Activated naive CD8-positive, alpha-beta T cell treated with anti-CD3 and anti-CD28 coated beads, Interleukin-2, amount 10 ng/mL, durations not matched to agents 7 days and 5 days (primary cell): ENCODE data around the gene ANTXR1. TPM values are rescaled to one million over a fixed set of nuclear protein-coding genes. Genes with fewer than 3 reads are reported as not detected.
"Not testable (repeated sequence)": the region's sequence is repeated elsewhere in the genome, so short reads cannot be mapped to it uniquely, and the experiment has no call there.

ENCODE experiments used
- ATAC-seq: fragments of 150-1000 bp; cut with Tn5 transposase; one replicate; pipeline ENCODE4 v1.10.0; 2021; ENCODE audit warnings: low read depth, moderate library complexity
- POLR2A ChIA-PET: fragments of 350-600 bp; sonication (Branson Sonifier 250); formaldehyde crosslinking; loops from one replicate; lab custom pipeline; 2021; ENCODE audit warnings: antibody characterized with exemption; lab: Charles Lee
- DNase-seq: peaks from one replicate; pipeline ENCODE4 v3.0.0; 2021
- H3K27ac Mint-ChIP-seq: one replicate; pipeline ENCODE4 v1.8.0; 2022; ENCODE audit warnings: mild to moderate bottlenecking, mixed read lengths
- H3K27me3 Mint-ChIP-seq: one replicate; pipeline ENCODE4 v1.8.0; 2022; ENCODE audit warnings: mild to moderate bottlenecking, moderate library complexity, mixed read lengths
- H3K36me3 Mint-ChIP-seq: one replicate; pipeline ENCODE4 v1.8.0; 2021; ENCODE audit warnings: mild to moderate bottlenecking, mixed read lengths
- H3K4me1 Mint-ChIP-seq: one replicate; pipeline ENCODE4 v1.8.0; 2021; ENCODE audit warnings: mixed read lengths
- H3K4me3 Mint-ChIP-seq: one replicate; pipeline ENCODE4 v1.8.0; 2022; ENCODE audit warnings: mild to moderate bottlenecking, moderate library complexity, mixed read lengths
- H3K9me3 Mint-ChIP-seq: one replicate; pipeline ENCODE4 v1.8.0; 2021; ENCODE audit warnings: mixed read lengths
- total RNA-seq, 2 experiments: library from RNA; stranded (reverse); gene quantifications; one replicate each; pipeline ENCODE4 v1.2.3, GENCODE V29; 2021

Gene ANTXR1
- total RNA-seq, 2 experiments from 2014 or later: 0.09 to 0.11 TPM

DNA sequence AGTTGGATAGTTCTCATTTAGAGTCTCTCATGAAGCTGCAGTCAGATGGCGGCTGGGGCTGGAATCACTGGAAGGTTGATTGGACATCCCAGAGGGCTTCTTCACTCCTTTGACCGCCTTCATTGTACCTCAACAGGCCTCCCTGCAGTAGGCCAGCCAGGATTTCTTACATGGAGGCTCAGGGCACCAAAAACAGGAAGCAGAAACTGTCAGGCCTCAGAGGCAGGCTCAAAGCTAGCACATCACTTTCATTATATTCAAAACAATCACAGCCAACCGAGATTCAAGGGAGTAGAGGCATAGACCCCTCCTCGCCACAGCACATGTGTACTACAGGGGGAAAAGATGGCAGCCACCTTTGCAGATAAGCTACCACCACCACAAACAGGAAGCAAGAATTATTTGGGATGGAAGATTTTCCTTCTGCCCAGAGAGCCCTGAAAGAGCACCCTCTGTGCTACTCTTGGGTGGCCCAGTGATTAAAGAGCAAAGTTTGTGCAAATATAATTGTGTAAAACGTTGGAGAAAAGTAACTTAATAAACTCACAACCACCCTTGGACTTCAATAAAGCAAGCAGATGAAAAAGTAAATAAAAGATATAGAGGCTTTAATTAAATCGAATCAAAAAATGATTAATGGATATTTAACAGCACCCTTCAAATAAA, 218.8 kb downstream of the ANTXR1 start:
- DNase-seq: no peak
- H3K9me3 Mint-ChIP-seq: no peaks in the 10 kb centered on the region
- H3K4me3 Mint-ChIP-seq: no peak overlapping the region
- no peak for ATAC-seq
- H3K36me3 Mint-ChIP-seq: no peaks in the 10 kb centered on the region
- POLR2A ChIA-PET: no interaction called here
- no peak overlapping the region for H3K27ac Mint-ChIP-seq
- H3K4me1 Mint-ChIP-seq: no peaks in the 10 kb centered on the region
- H3K27me3 Mint-ChIP-seq: peaks cover 13% of the 10 kb centered on the region

DNA sequence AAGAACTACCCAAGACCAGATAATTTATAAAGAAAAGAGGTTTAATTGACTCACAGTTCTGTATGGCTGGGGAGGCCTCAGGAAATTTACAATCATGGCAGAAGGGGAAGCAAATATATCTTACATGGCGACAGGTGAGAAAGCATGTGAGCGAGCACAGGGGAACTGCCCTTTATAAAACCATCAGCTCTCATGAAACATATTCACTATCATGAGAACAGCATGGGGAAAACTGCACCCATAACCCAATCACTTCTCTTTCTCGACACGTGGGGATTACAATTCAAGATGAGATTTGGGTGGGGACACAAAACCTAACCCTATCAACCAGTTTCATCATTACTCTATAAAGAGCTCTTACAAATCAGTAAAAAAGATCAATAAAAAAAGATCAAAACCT, 222.9 kb downstream of the ANTXR1 start:
- H3K27me3 Mint-ChIP-seq: peaks cover 20% of the 10 kb centered on the region
- H3K4me3 Mint-ChIP-seq, ATAC-seq, H3K36me3 Mint-ChIP-seq, H3K27ac Mint-ChIP-seq, POLR2A ChIA-PET, DNase-seq, H3K4me1 Mint-ChIP-seq, H3K9me3 Mint-ChIP-seq: not testable (repeated sequence)

- Mint-ChIP-seq H3K4me1 (no peaks in the 10 kb centered on the region), H3K36me3 (no peaks in the 10 kb centered on the region), H3K4me3 (no peak overlapping the region), H3K9me3 (no peaks in the 10 kb centered on the region), H3K27me3 (peaks cover 20% of the 10 kb centered on the region), H3K27ac (no peak overlapping the region)
- POLR2A ChIA-PET: no interaction called here
- ATAC-seq: no peak
- no peak for DNase-seq
Measured at GRCh38 chr2:69237070-69237670, 224.2 kb downstream of the ANTXR1 start.

DNA sequence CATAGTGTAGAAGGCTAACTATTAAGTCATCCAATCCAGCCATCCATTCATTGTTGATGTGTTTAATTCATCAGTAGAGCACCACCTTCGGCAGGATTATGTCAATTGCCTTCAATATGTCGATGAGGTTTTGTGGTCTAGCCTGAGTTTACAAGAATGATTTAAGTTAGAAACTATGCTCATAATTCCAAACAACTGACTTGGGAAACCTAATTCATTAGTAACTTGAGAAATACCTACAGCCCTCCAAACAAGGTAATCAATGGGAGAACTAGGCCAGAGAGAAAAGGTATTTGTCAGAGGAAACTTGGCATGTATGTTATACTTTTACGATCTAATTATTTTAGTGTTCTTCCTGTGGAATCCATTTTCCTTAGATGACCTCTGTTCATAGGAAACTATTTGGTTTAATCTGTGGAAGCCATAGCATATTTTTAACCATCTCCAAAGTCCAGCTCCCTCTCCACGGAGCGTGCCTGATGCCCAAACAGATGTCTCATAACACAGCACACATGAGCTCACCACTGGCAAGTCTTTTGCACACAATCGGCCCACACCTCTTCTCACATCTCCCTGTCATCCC, 225.6 kb downstream of the ANTXR1 start:
- Mint-ChIP-seq H3K36me3 (no peaks in the 10 kb centered on the region), H3K9me3 (no peaks in the 10 kb centered on the region), H3K27ac (no peak overlapping the region), H3K4me1 (no peaks in the 10 kb centered on the region), H3K4me3 (no peak overlapping the region), H3K27me3 (peaks cover 15% of the 10 kb centered on the region)
- POLR2A ChIA-PET: no interaction called here
- DNase-seq (no peak), ATAC-seq (no peak)

DNA sequence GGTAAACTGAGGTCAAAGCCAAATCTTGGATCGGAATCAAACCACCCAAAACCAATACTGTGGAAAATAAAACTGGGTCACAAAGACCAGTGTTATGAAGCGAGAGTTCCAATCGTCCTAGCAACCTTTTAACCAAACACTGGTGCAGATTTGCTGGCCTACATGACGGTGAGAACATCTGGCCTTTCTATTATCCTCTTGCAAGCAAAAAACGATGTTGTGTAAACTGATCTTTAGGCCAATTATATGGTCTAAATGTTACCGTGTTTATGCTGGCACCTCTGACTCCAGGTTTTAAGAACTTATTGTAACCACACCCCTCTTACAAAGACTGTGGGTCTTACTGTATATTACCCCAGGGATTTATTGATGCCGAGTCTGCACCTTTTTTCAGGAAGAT, 228.1 kb downstream of the ANTXR1 start:
- ATAC-seq (no peak), DNase-seq (no peak)
- Mint-ChIP-seq H3K4me1 (peaks cover 3% of the 10 kb centered on the region), H3K4me3 (no peak overlapping the region), H3K9me3 (no peaks in the 10 kb centered on the region), H3K27ac (no peak overlapping the region), H3K36me3 (no peaks in the 10 kb centered on the region), H3K27me3 (peaks cover 12% of the 10 kb centered on the region)
- POLR2A ChIA-PET: no interaction called here

DNA sequence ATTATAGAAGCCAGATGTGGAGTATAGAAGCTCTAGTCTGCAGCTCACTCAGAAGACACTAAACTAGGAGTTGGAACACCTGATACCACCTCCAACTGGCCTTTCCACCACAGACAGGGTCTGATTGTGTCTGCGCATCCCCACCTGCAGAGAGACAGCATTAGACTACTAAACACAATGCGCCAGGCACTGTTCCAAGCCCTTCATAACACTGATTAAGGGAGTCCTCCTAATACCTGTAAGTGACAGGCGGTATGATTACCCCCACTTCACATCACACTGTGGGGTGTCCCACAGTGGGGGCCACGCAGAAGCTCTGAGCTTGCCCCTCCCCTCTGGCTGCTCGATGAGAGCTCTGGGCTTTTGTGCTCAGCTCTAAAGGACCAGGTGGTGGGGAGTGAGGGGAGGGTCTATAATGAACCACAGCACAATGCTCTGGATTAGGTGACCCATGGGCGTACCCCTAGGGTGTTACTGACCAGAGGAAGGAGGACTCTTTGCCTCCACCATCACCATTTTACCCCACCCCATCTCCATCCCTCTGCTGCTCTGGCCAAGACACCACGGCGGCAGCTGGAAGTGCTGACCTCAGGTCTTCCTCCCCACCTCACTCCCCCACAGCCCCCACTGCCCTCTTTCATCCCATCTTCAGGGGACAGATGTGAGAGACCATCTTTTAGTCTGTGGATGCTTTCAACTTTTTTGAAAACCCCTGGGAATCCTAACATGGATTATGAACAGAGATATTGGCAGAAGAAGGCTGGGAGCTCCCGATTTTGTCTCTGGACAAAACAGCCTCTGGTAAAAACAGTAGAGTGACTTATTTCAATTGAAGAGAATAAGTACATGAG, 228.9 kb downstream of the ANTXR1 start:
- Mint-ChIP-seq H3K36me3 (no peaks in the 10 kb centered on the region), H3K4me3 (no peak overlapping the region), H3K9me3 (no peaks in the 10 kb centered on the region), H3K27ac (no peak overlapping the region), H3K27me3 (peaks cover 15% of the 10 kb centered on the region), H3K4me1 (peaks cover 3% of the 10 kb centered on the region)
- ATAC-seq (no peak), DNase-seq (no peak)
- POLR2A ChIA-PET: no interaction called here

DNA sequence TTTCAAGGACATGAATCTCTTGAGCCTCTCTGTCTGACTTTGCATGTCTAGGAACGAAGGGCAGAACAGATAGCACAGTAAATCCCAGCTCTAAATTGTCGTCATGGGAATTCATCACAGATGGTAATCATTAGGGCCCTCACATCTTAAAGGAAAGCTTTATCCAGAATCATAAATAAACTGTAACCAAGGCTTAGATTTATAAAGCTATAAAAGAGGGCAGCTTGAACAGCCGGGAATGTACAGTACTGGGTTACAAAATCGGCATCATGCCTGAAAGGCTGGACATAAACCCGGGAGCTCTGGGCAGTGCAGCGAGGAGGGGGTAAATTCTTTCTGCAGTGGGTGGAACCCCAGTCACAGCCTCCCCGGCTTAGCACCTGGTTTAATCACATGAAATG, 229.7 kb downstream of the ANTXR1 start:
- POLR2A ChIA-PET: no interaction called here
- H3K27me3 Mint-ChIP-seq: peaks cover 12% of the 10 kb centered on the region
- H3K4me1 Mint-ChIP-seq: peaks cover 3% of the 10 kb centered on the region
- no peak overlapping the region for H3K4me3 Mint-ChIP-seq
- no peak for ATAC-seq
- H3K36me3 Mint-ChIP-seq: no peaks in the 10 kb centered on the region
- no peak for DNase-seq
- H3K9me3 Mint-ChIP-seq: no peaks in the 10 kb centered on the region
- no peak overlapping the region for H3K27ac Mint-ChIP-seq

GRCh38 chr2:69243652-69244051, 230.7 kb downstream of the ANTXR1 start:
- H3K4me3 Mint-ChIP-seq: no peak overlapping the region
- H3K27me3 Mint-ChIP-seq: peaks cover 10% of the 10 kb centered on the region
- POLR2A ChIA-PET: no interaction called here
- H3K4me1 Mint-ChIP-seq: peaks cover 3% of the 10 kb centered on the region
- no peak overlapping the region for H3K27ac Mint-ChIP-seq
- H3K9me3 Mint-ChIP-seq: no peaks in the 10 kb centered on the region
- H3K36me3 Mint-ChIP-seq: no peaks in the 10 kb centered on the region
- no peak for DNase-seq
- ATAC-seq: no peak

DNA sequence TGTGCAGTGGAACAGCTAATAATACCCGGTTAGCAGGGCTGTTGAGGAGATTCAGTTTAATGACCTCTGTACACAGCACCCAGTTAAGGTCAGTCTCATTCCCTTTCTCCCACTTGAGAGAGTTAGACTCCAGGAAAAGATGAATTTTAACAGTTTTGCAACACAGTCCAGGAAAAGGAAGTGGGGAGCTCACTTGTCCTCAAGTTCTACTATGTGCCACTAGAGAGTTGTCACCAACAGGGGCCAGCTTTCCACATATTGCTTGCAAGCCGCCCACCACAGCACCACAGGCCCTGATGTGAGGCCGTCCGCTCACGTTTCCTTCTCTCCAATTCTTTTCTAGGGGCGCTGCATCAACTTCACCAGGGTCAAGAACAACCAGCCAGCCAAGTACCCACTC, 231.9 kb downstream of the ANTXR1 start:
- no peak overlapping the region for H3K27ac Mint-ChIP-seq
- H3K27me3 Mint-ChIP-seq: peaks cover 15% of the 10 kb centered on the region

DNA sequence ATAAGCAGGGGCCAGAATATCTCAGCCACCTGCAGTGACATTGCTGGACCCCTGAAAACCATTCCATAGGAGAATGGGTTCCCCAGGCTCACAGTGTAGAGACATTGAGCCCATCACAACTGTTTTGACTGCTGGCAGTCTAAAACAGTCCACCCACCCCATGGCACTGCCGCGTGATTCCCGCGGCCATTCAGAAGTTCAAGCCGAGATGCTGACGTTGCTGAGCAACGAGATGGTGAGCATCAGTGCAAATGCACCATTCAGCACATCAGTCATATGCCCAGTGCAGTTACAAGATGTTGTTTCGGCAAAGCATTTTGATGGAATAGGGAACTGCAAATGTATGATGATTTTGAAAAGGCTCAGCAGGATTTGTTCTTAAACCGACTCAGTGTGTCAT, 234.6 kb downstream of the ANTXR1 start:
- Mint-ChIP-seq H3K4me3 (no peak overlapping the region), H3K36me3 (no peaks in the 10 kb centered on the region), H3K4me1 (peaks cover 3% of the 10 kb centered on the region), H3K9me3 (no peaks in the 10 kb centered on the region), H3K27ac (no peak overlapping the region), H3K27me3 (peaks cover 32% of the 10 kb centered on the region)
- POLR2A ChIA-PET: no interaction called here
- ATAC-seq (no peak), DNase-seq (no peak)

More for the DNA sequence above, 231.9 kb downstream of the ANTXR1 start:
- H3K36me3 Mint-ChIP-seq: no peaks in the 10 kb centered on the region
- H3K4me1 Mint-ChIP-seq: peaks cover 3% of the 10 kb centered on the region
- no peak for ATAC-seq
- POLR2A ChIA-PET: no interaction called here
- H3K9me3 Mint-ChIP-seq: no peaks in the 10 kb centered on the region
- no peak for DNase-seq
- H3K4me3 Mint-ChIP-seq: no peak overlapping the region

DNA sequence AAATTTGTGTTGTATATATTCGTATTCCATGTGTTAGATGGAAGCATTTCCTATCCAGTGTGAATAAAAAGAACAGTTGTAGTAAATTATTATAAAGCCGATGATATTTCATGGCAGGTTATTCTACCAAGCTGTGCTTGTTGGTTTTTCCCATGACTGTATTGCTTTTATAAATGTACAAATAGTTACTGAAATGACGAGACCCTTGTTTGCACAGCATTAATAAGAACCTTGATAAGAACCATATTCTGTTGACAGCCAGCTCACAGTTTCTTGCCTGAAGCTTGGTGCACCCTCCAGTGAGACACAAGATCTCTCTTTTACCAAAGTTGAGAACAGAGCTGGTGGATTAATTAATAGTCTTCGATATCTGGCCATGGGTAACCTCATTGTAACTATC, 235.3 kb downstream of the ANTXR1 start:
- Mint-ChIP-seq H3K27me3 (peaks cover 32% of the 10 kb centered on the region), H3K27ac (no peak overlapping the region), H3K36me3 (no peaks in the 10 kb centered on the region), H3K9me3 (no peaks in the 10 kb centered on the region), H3K4me3 (no peak overlapping the region), H3K4me1 (peaks cover 3% of the 10 kb centered on the region)
- POLR2A ChIA-PET: no interaction called here
- DNase-seq: no peak
- ATAC-seq: no peak

GRCh38 chr2:69250981-69251380, 238.0 kb downstream of the ANTXR1 start:
- Mint-ChIP-seq H3K27ac (no peak overlapping the region), H3K36me3 (no peaks in the 10 kb centered on the region), H3K4me3 (no peak overlapping the region), H3K4me1 (no peaks in the 10 kb centered on the region), H3K27me3 (peaks cover 34% of the 10 kb centered on the region), H3K9me3 (no peaks in the 10 kb centered on the region)
- ATAC-seq (no peak), DNase-seq (no peak)
- POLR2A ChIA-PET: no interaction called here

DNA sequence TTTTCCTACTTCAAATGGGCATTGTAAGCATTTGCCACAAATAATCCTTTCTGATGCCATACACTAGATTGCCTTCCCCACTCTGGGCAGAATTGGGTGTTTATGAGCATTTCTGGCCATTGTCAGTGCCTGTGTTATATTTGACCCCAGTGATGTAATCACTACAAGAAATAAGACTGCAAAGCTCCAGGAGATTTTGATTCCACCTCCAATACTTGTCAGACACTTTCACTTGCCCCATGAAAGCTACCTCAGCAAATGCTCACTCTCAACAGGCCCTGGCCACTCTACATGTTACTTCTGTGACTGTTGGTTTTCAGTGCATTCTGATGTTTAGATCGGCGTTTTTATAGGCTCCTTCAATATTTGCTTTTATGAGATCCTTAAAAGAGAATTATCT, 239.0 kb downstream of the ANTXR1 start:
- Mint-ChIP-seq H3K36me3 (no peaks in the 10 kb centered on the region), H3K27ac (no peak overlapping the region), H3K9me3 (no peaks in the 10 kb centered on the region), H3K4me3 (no peak overlapping the region), H3K4me1 (no peaks in the 10 kb centered on the region), H3K27me3 (peaks cover 31% of the 10 kb centered on the region)
- no peak for DNase-seq
- no peak for ATAC-seq
- POLR2A ChIA-PET: no interaction called here
